Suppressor macrophage treated with lipopolysaccharide for 4 hours (primary cell): ENCODE measurements around the gene RELL2.

Experiments
- DNase-seq: peaks from one replicate; pipeline ENCODE4 v3.0.0-alpha.2; 2020

The RELL2 gene

GRCh38 chr5:141681295-141681694 is 44.5 kb downstream of the RELL2 start:
- DNase-seq, result no peak

GRCh38 chr5:141681695-141682641 is 45.2 kb downstream of the RELL2 start, which contains the start of gene ARAP3:
Gene ARAP3 (minus strand): TSS chr5:141682230. CDS start chr5:141680486, 1,744 bp downstream.
- peak; percentile 74 for DNase-seq

GRCh38 chr5:141683596-141684141 is 46.9 kb downstream of the RELL2 start:
- no peak for DNase-seq

- DNase-seq, result peak; percentile 26
Measured at GRCh38 chr5:141685591-141685990, 48.8 kb downstream of the RELL2 start.

- no peak for DNase-seq
Measured at GRCh38 chr5:141686648-141687416, 50.0 kb downstream of the RELL2 start.
